Measurements from ENCODE around the gene VEGFB. TPM values are rescaled to one million over a fixed set of nuclear protein-coding genes. Genes with fewer than 3 reads are reported as not detected.

The VEGFB gene
- total RNA-seq, 1 experiment from 2014 or later, result 101 TPM

DNA sequence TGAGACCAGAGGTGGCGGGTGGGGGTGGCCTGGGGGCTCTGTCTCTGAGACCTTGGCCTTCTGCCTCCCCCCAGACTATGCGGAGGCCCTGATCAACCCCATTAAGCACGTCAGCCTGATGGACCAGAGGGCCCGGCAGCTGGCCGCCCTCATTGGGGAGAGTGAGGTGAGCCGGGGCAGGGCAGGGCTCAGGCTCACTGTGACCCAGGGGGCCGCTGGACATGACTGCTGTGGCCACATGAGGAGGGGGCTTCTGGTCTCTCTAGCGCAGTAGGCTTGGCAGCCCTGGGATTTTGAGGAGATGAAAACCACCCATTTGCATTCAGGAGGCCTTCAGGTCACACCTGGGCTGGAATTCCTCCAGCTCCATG, 29.5 kb downstream of the VEGFB start:
- TF ChIP-seq, protein P1, sequence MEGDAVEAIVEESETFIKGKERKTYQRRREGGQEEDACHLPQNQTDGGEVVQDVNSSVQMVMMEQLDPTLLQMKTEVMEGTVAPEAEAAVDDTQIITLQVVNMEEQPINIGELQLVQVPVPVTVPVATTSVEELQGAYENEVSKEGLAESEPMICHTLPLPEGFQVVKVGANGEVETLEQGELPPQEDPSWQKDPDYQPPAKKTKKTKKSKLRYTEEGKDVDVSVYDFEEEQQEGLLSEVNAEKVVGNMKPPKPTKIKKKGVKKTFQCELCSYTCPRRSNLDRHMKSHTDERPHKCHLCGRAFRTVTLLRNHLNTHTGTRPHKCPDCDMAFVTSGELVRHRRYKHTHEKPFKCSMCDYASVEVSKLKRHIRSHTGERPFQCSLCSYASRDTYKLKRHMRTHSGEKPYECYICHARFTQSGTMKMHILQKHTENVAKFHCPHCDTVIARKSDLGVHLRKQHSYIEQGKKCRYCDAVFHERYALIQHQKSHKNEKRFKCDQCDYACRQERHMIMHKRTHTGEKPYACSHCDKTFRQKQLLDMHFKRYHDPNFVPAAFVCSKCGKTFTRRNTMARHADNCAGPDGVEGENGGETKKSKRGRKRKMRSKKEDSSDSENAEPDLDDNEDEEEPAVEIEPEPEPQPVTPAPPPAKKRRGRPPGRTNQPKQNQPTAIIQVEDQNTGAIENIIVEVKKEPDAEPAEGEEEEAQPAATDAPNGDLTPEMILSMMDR (IDR thresholded peaks at IDR 0.05), result no peak
- TF ChIP-seq SIN3A (IDR thresholded peaks at IDR 0.05; ENCODE audit: borderline replicate concordance, insufficient read depth, low read depth, low read length), result no peak
- in situ Hi-C loops (cut with HindIII; ENCODE audit: low pct_unique_long_range_greater_than_20kb, low sequenced_read_pairs) (no loop called here), intact Hi-C loops (cut with micrococcal nuclease; ENCODE audit: unreplicated experiment) (no loop called here)
- DNase-seq (ENCODE audit: low read depth, low spot score) (no peak), ATAC-seq (no peak)
- ChIA-PET CTCF (no interaction called here), POLR2A (interaction anchor here (0.6 kb wide), 2 partner anchors 13 to 1032 kb away, joined by 3 to 9 read pairs; no protein-coding TSS in a partner anchor)
- no peaks in the 10 kb centered on the region for H3K27me3 ChIP-seq (ENCODE audit: control insufficient read depth, insufficient read depth, low read length)
- no peaks in the 10 kb centered on the region for H3K36me3 ChIP-seq (ENCODE audit: control insufficient read depth, insufficient read depth, low read length)
- H3K4me1 ChIP-seq (ENCODE audit: control insufficient read depth, insufficient read depth, low read length), result peaks cover 13% of the 10 kb centered on the region
- no peak overlapping the region for H3K27ac ChIP-seq (ENCODE audit: low read length)
- no TSS peak for BruUV-seq (replicated peaks)
- no peak overlapping the region for H3K4me3 ChIP-seq (ENCODE audit: low read depth in 2 of 2, low read length in 2 of 2)
- H3K9me3 ChIP-seq (ENCODE audit: control insufficient read depth, insufficient read depth, low read depth, low read length), result no peaks in the 10 kb centered on the region

GRCh38 chr11:64264371-64264852, 30.0 kb downstream of the VEGFB start:
- intact Hi-C loops (cut with micrococcal nuclease; ENCODE audit: unreplicated experiment) (no loop called here), in situ Hi-C loops (cut with HindIII; ENCODE audit: low pct_unique_long_range_greater_than_20kb, low sequenced_read_pairs) (no loop called here)
- Histone ChIP-seq H3K9me3 (ENCODE audit: control insufficient read depth, insufficient read depth, low read depth, low read length) (no peaks in the 10 kb centered on the region), H3K4me3 (ENCODE audit: low read depth in 2 of 2, low read length in 2 of 2) (no peak overlapping the region), H3K27me3 (ENCODE audit: control insufficient read depth, insufficient read depth, low read length) (no peaks in the 10 kb centered on the region), H3K27ac (ENCODE audit: low read length) (no peak overlapping the region), H3K4me1 (ENCODE audit: control insufficient read depth, insufficient read depth, low read length) (peaks cover 16% of the 10 kb centered on the region), H3K36me3 (ENCODE audit: control insufficient read depth, insufficient read depth, low read length) (no peaks in the 10 kb centered on the region)
- ChIA-PET CTCF (no interaction called here), POLR2A (interaction anchor here (0.6 kb wide), 1 partner anchor 1032 kb away, joined by 9 read pairs; no protein-coding TSS in a partner anchor)
- no peak for ATAC-seq
- no TSS peak for BruUV-seq (replicated peaks)
- DNase-seq (ENCODE audit: low read depth, low spot score), result no peak
- no peak for TF ChIP-seq SIN3A (IDR thresholded peaks at IDR 0.05; ENCODE audit: borderline replicate concordance, insufficient read depth, low read depth, low read length)
- no peak for TF ChIP-seq TCF7L2 (IDR thresholded peaks at IDR 0.05; ENCODE audit: low read depth, low read length)
- TF ChIP-seq, protein P2, sequence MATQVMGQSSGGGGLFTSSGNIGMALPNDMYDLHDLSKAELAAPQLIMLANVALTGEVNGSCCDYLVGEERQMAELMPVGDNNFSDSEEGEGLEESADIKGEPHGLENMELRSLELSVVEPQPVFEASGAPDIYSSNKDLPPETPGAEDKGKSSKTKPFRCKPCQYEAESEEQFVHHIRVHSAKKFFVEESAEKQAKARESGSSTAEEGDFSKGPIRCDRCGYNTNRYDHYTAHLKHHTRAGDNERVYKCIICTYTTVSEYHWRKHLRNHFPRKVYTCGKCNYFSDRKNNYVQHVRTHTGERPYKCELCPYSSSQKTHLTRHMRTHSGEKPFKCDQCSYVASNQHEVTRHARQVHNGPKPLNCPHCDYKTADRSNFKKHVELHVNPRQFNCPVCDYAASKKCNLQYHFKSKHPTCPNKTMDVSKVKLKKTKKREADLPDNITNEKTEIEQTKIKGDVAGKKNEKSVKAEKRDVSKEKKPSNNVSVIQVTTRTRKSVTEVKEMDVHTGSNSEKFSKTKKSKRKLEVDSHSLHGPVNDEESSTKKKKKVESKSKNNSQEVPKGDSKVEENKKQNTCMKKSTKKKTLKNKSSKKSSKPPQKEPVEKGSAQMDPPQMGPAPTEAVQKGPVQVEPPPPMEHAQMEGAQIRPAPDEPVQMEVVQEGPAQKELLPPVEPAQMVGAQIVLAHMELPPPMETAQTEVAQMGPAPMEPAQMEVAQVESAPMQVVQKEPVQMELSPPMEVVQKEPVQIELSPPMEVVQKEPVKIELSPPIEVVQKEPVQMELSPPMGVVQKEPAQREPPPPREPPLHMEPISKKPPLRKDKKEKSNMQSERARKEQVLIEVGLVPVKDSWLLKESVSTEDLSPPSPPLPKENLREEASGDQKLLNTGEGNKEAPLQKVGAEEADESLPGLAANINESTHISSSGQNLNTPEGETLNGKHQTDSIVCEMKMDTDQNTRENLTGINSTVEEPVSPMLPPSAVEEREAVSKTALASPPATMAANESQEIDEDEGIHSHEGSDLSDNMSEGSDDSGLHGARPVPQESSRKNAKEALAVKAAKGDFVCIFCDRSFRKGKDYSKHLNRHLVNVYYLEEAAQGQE (IDR thresholded peaks at IDR 0.05; ENCODE audit: insufficient read depth in 1 of 2, low read depth in 2 of 2, low read length in 1 of 2), result no peak
- TF ChIP-seq POLR2AphosphoS5 (IDR thresholded peaks at IDR 0.05; ENCODE audit: low read depth, low read length), result no peak
- TF ChIP-seq, protein P1 (IDR thresholded peaks at IDR 0.05), result no peak

Measured in Panc1 (cell line).